ENCODE results near the gene APC.
"Not testable (repeated sequence)": the region's sequence is repeated elsewhere in the genome, so short reads cannot be mapped to it uniquely, and the experiment has no call there.

APC gene

GRCh38 chr5:112706446-112707016 lies 31.2 kb upstream of the APC start:
- peak overlapping the region; percentile 93 to 96 for H3K27ac Mint-ChIP-seq
- peaks cover 32 to 37% of the 10 kb centered on the region in 2 donors for H3K4me1 Mint-ChIP-seq (ENCODE audit: low read depth in 2 of 2)
- H3K27me3 Mint-ChIP-seq, result peaks cover 6% of the 10 kb centered on the region in 2 donors

GRCh38 chr5:112707187-112708102 lies 30.2 kb upstream of the APC start:
- H3K27ac Mint-ChIP-seq, result peak overlapping the region; percentile 93 to 96
- peaks cover 20% of the 10 kb centered on the region for H3K36me3 Mint-ChIP-seq (ENCODE audit: insufficient read depth)
- peaks cover 6% of the 10 kb centered on the region in 2 donors for H3K27me3 Mint-ChIP-seq
- H3K9me3 Mint-ChIP-seq, result no peaks in the 10 kb centered on the region
- peak overlapping the region; percentile 96 to 97 for H3K4me3 Mint-ChIP-seq
- peak; percentile 93 to 96 (median 95) for DNase-seq
- peak; percentile 89 for ATAC-seq (replicated peaks)
- peaks cover 40 to 45% of the 10 kb centered on the region in 2 donors for H3K4me1 Mint-ChIP-seq (ENCODE audit: low read depth in 2 of 2)

More at GRCh38 chr5:112706446-112707016, 31.2 kb upstream of the APC start:
- peak overlapping the region; percentile 96 to 97 for H3K4me3 Mint-ChIP-seq
- DNase-seq (no peak), ATAC-seq (replicated peaks) (no peak)
- peaks cover 20% of the 10 kb centered on the region for H3K36me3 Mint-ChIP-seq (ENCODE audit: insufficient read depth)
- H3K9me3 Mint-ChIP-seq, result no peaks in the 10 kb centered on the region

- peak overlapping the region; percentile 93 to 96 for H3K27ac Mint-ChIP-seq
- peaks cover 6% of the 10 kb centered on the region in 2 donors for H3K27me3 Mint-ChIP-seq
- H3K4me1 Mint-ChIP-seq (ENCODE audit: low read depth in 2 of 2), result peaks cover 44 to 51% of the 10 kb centered on the region in 2 donors
- ATAC-seq (replicated peaks) (no peak), DNase-seq (no peak)
- no peaks in the 10 kb centered on the region for H3K9me3 Mint-ChIP-seq
- peak overlapping the region; percentile 96 to 97 for H3K4me3 Mint-ChIP-seq
- peaks cover 20% of the 10 kb centered on the region for H3K36me3 Mint-ChIP-seq (ENCODE audit: insufficient read depth)
Observed at GRCh38 chr5:112708103-112708622, 29.5 kb upstream of the APC start.

GRCh38 chr5:112709416-112709815 lies 28.3 kb upstream of the APC start:
- Mint-ChIP-seq H3K4me1 (ENCODE audit: low read depth in 2 of 2) (peaks cover 46 to 57% of the 10 kb centered on the region in 2 donors), H3K9me3 (no peaks in the 10 kb centered on the region), H3K4me3 (peak overlapping the region in 1 of 2 donors; percentile 97), H3K27me3 (no peaks in the 10 kb centered on the region), H3K36me3 (ENCODE audit: insufficient read depth) (peaks cover 25% of the 10 kb centered on the region), H3K27ac (peak overlapping the region in 1 of 2 donors; percentile 67)
- DNase-seq (no peak), ATAC-seq (replicated peaks) (no peak)

GRCh38 chr5:112710896-112711295 lies 26.8 kb upstream of the APC start:
- H3K27ac Mint-ChIP-seq, result no peak overlapping the region
- no peaks in the 10 kb centered on the region for H3K27me3 Mint-ChIP-seq
- H3K4me3 Mint-ChIP-seq, result no peak overlapping the region
- no peaks in the 10 kb centered on the region for H3K9me3 Mint-ChIP-seq
- DNase-seq (no peak), ATAC-seq (replicated peaks) (no peak)
- peaks cover 25% of the 10 kb centered on the region for H3K36me3 Mint-ChIP-seq (ENCODE audit: insufficient read depth)
- H3K4me1 Mint-ChIP-seq (ENCODE audit: low read depth in 2 of 2), result peaks cover 52 to 71% of the 10 kb centered on the region in 2 donors

GRCh38 chr5:112711436-112711835 lies 26.2 kb upstream of the APC start:
- DNase-seq (no peak), ATAC-seq (replicated peaks) (no peak)
- H3K4me1 Mint-ChIP-seq (ENCODE audit: low read depth in 2 of 2), result peaks cover 49 to 72% of the 10 kb centered on the region in 2 donors
- H3K4me3 Mint-ChIP-seq, result no peak overlapping the region
- no peak overlapping the region for H3K27ac Mint-ChIP-seq
- no peaks in the 10 kb centered on the region for H3K9me3 Mint-ChIP-seq
- no peaks in the 10 kb centered on the region for H3K27me3 Mint-ChIP-seq
- peaks cover 22% of the 10 kb centered on the region for H3K36me3 Mint-ChIP-seq (ENCODE audit: insufficient read depth)

GRCh38 chr5:112713206-112713605 lies 24.5 kb upstream of the APC start:
- Mint-ChIP-seq H3K4me1 (ENCODE audit: low read depth in 2 of 2) (peaks cover 45 to 72% of the 10 kb centered on the region in 2 donors), H3K27me3 (no peaks in the 10 kb centered on the region), H3K36me3 (ENCODE audit: insufficient read depth) (peaks cover 8% of the 10 kb centered on the region), H3K4me3 (no peak overlapping the region), H3K27ac (no peak overlapping the region), H3K9me3 (no peaks in the 10 kb centered on the region)
- ATAC-seq (replicated peaks) (no peak), DNase-seq (no peak)

- H3K4me1 Mint-ChIP-seq (ENCODE audit: low read depth in 2 of 2), result peaks cover 35 to 72% of the 10 kb centered on the region in 2 donors
- not testable (repeated sequence) for H3K9me3 Mint-ChIP-seq; ATAC-seq (replicated peaks)
Observed at GRCh38 chr5:112716895-112717294, 20.8 kb upstream of the APC start.

GRCh38 chr5:112717506-112718082 lies 20.1 kb upstream of the APC start:
- Mint-ChIP-seq H3K27me3 (no peaks in the 10 kb centered on the region), H3K36me3 (ENCODE audit: insufficient read depth) (peaks cover 5% of the 10 kb centered on the region), H3K9me3 (no peaks in the 10 kb centered on the region), H3K4me1 (ENCODE audit: low read depth in 2 of 2) (peaks cover 31 to 72% of the 10 kb centered on the region in 2 donors), H3K27ac (no peak overlapping the region), H3K4me3 (no peak overlapping the region)
- DNase-seq (no peak), ATAC-seq (replicated peaks) (no peak)

More at GRCh38 chr5:112716895-112717294, 20.8 kb upstream of the APC start:
- not testable (repeated sequence) for H3K36me3 Mint-ChIP-seq (ENCODE audit: insufficient read depth); H3K27ac Mint-ChIP-seq; DNase-seq; H3K27me3 Mint-ChIP-seq; H3K4me3 Mint-ChIP-seq

- H3K4me1 Mint-ChIP-seq (ENCODE audit: low read depth in 2 of 2), result peaks cover 34 to 74% of the 10 kb centered on the region in 2 donors
- no peak for ATAC-seq (replicated peaks)
- peaks cover 5% of the 10 kb centered on the region for H3K36me3 Mint-ChIP-seq (ENCODE audit: insufficient read depth)
- no peak for DNase-seq
- H3K27me3 Mint-ChIP-seq, result no peaks in the 10 kb centered on the region
- no peaks in the 10 kb centered on the region for H3K9me3 Mint-ChIP-seq
- H3K4me3 Mint-ChIP-seq, result no peak overlapping the region
- no peak overlapping the region for H3K27ac Mint-ChIP-seq
Observed at GRCh38 chr5:112718344-112718743, 19.3 kb upstream of the APC start.

GRCh38 chr5:112720576-112720975 lies 17.1 kb upstream of the APC start:
- no peaks in the 10 kb centered on the region for H3K27me3 Mint-ChIP-seq
- H3K36me3 Mint-ChIP-seq (ENCODE audit: insufficient read depth), result no peaks in the 10 kb centered on the region
- peaks cover 36 to 71% of the 10 kb centered on the region in 2 donors for H3K4me1 Mint-ChIP-seq (ENCODE audit: low read depth in 2 of 2)
- no peaks in the 10 kb centered on the region for H3K9me3 Mint-ChIP-seq
- no peak for ATAC-seq (replicated peaks)
- no peak overlapping the region for H3K27ac Mint-ChIP-seq
- DNase-seq, result no peak
- no peak overlapping the region for H3K4me3 Mint-ChIP-seq

- Mint-ChIP-seq H3K4me1 (ENCODE audit: low read depth in 2 of 2) (peaks cover 42 to 52% of the 10 kb centered on the region in 2 donors), H3K27ac (no peak overlapping the region), H3K27me3 (no peaks in the 10 kb centered on the region), H3K36me3 (ENCODE audit: insufficient read depth) (no peaks in the 10 kb centered on the region), H3K9me3 (no peaks in the 10 kb centered on the region), H3K4me3 (no peak overlapping the region)
- DNase-seq (no peak), ATAC-seq (replicated peaks) (no peak)
Observed at GRCh38 chr5:112724901-112725300, 12.8 kb upstream of the APC start.

- DNase-seq (no peak), ATAC-seq (replicated peaks) (no peak)
- Mint-ChIP-seq H3K9me3 (no peaks in the 10 kb centered on the region), H3K27ac (no peak overlapping the region), H3K4me1 (ENCODE audit: low read depth in 2 of 2) (peaks cover 19 to 27% of the 10 kb centered on the region in 2 donors), H3K4me3 (no peak overlapping the region), H3K27me3 (no peaks in the 10 kb centered on the region), H3K36me3 (ENCODE audit: insufficient read depth) (no peaks in the 10 kb centered on the region)
Observed at GRCh38 chr5:112729630-112730029, 8.1 kb upstream of the APC start.

Measured in effector memory CD8-positive, alpha-beta T cell (primary cell).